ENCODE data around the gene TANGO6.

TANGO6 gene

GRCh38 chr16:68909099-68909733 is 65.9 kb downstream of the TANGO6 start:
- no peak for DNase-seq (ENCODE audit: low read depth)
- no peak for TF ChIP-seq CTCF (conservative IDR thresholded peaks at IDR 0.05; ENCODE audit: low read length)
- H3K4me3 ChIP-seq (ENCODE audit: low read length) = no peak overlapping the region

DNA sequence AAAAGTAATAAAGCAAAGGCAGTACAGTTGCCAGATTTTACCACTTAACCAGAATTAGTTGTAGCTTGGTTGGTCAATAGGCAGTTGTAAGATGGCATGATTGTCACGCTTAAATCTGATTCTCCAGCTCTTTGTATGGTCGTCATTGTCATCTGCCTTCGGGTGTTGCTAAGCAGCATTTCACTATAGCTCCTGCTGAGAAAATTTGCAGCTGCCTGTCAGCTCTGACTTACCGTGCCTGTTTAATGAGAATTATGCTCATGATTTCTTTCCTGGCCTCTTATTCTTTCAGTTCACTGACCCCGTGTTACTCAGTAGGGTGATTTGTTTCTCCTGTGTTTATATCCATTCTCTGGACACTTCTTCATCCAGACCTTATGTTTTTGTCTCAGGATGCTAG is 66.7 kb downstream of the TANGO6 start:
- no peak for TF ChIP-seq CTCF (conservative IDR thresholded peaks at IDR 0.05; ENCODE audit: low read length)
- DNase-seq (ENCODE audit: low read depth) = no peak

GRCh38 chr16:68915589-68915988 is 72.3 kb downstream of the TANGO6 start:
- no peak for DNase-seq (ENCODE audit: low read depth)

More for the DNA sequence above, 66.7 kb downstream of the TANGO6 start:
- H3K4me3 ChIP-seq (ENCODE audit: low read length) = no peak overlapping the region

DNA sequence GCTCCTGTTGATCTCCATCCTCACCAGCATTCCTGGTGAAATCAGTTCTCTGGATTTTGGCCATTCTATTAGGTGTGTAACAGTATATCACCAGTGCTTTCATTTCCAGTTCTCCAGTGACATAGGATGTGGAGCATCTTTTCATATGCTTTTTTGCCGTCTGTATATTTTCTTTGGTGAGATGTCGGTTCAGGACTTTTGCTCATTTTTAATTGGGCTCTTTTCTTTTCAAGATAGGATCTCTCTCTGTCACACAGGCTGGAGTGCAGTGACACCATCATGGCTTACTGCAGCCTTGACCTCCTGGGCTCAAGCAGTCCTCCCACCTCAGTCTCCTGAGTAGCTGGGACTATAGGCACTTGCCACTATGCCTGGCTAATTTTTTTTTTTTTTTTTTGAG is 74.2 kb downstream of the TANGO6 start:
- no peak for DNase-seq (ENCODE audit: low read depth)
- no peak overlapping the region for H3K4me3 ChIP-seq (ENCODE audit: low read length)
- TF ChIP-seq CTCF (conservative IDR thresholded peaks at IDR 0.05; ENCODE audit: low read length) = no peak

More at GRCh38 chr16:68915589-68915988, 72.3 kb downstream of the TANGO6 start:
- no peak for TF ChIP-seq CTCF (conservative IDR thresholded peaks at IDR 0.05; ENCODE audit: low read length)
- H3K4me3 ChIP-seq (ENCODE audit: low read length) = no peak overlapping the region

DNA sequence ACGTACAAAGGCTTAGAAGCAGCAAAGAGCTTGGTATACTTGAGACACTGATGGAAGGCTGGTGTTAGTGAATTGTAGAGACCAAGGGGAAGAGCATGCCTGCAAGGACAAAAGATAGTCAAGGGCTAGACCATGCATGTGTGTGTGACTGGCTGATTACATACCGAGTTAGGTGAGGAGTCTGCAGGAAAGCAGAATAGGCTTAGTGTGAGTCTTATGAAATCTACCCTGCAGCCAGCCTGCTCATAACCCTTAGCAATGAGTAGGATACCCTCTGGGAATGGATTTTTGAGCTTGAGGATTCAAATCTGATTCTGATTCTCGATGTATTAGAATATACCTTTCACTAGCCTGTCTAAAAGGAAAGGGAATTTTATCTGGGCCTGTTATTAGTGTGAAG is 77.0 kb downstream of the TANGO6 start:
- no peak for TF ChIP-seq CTCF (conservative IDR thresholded peaks at IDR 0.05; ENCODE audit: low read length)
- no peak for DNase-seq (ENCODE audit: low read depth)
- H3K4me3 ChIP-seq (ENCODE audit: low read length) = no peak overlapping the region

DNA sequence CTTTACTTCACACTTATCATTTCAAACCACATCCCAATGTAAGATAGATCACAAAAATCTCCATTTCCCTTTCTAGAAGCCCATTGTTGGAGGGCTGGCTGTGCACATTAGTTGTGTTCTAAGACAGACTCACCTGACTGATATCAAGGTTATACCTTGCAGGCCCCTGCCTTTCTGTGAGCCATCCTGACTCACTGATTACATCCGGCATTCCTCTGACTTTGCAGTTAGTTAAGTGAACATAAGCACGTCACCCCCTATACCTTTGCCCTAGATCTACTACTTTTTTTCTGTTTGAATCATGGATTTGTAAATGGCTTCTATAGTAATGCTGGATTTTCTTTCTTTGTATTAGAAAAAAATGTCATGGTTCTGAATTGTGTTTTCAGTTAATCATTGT is 78.3 kb downstream of the TANGO6 start:
- no peak for TF ChIP-seq CTCF (conservative IDR thresholded peaks at IDR 0.05; ENCODE audit: low read length)
- no peak for DNase-seq (ENCODE audit: low read depth)
- no peak overlapping the region for H3K4me3 ChIP-seq (ENCODE audit: low read length)

DNA sequence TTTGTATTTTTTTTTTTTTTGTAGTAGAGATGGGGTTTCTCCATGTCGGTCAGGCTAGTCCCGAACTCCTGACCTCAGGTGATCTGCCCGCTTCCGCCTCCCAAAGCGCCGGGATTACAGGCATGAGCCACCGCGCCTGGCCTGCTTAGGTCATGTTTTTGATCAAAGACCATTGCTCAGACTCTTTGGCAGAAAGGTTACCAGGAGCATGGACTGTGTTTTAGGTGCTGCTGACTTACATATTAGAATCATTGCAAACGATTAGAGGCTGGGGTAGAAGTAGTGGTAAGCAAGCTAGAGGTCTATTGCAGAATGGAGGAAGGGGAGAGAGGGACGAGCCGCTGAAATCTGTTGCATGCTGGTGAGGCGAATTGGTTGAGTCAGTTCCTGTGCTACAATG is 79.8 kb downstream of the TANGO6 start:
- no peak overlapping the region for H3K4me3 ChIP-seq (ENCODE audit: low read length)
- no peak for TF ChIP-seq CTCF (conservative IDR thresholded peaks at IDR 0.05; ENCODE audit: low read length)

More for the DNA sequence above, 79.8 kb downstream of the TANGO6 start:
- no peak for DNase-seq (ENCODE audit: low read depth)
